Measurements from ENCODE around the gene TOLLIP.
"Not testable (repeated sequence)": the region's sequence is repeated elsewhere in the genome, so short reads cannot be mapped to it uniquely, and the experiment has no call there.

TOLLIP gene

GRCh38 chr11:1260023-1260501 is 49.4 kb downstream of the TOLLIP start:
- DNase-seq, result peak; percentile 53

DNA sequence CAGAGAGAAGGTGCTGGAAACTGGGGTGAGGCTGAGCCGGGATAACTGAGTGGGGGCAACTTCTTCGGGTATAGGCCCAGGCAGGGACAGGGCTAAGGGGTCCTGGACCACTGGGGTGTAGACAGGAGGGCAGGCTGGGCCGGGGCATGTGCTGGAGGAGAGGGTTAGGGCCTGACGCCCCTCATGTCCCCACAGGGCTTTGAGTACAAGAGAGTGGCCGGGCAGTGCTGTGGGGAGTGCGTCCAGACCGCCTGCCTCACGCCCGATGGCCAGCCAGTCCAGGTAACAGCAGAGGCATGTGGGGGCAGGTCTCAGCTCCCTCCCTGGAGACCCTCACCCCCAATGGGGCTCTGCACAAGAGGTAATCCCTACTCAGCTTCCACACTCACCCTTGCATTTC is 49.9 kb downstream of the TOLLIP start:
- no peak for DNase-seq

GRCh38 chr11:1259076-1259461 is 50.4 kb downstream of the TOLLIP start:
- DNase-seq, result no peak

DNA sequence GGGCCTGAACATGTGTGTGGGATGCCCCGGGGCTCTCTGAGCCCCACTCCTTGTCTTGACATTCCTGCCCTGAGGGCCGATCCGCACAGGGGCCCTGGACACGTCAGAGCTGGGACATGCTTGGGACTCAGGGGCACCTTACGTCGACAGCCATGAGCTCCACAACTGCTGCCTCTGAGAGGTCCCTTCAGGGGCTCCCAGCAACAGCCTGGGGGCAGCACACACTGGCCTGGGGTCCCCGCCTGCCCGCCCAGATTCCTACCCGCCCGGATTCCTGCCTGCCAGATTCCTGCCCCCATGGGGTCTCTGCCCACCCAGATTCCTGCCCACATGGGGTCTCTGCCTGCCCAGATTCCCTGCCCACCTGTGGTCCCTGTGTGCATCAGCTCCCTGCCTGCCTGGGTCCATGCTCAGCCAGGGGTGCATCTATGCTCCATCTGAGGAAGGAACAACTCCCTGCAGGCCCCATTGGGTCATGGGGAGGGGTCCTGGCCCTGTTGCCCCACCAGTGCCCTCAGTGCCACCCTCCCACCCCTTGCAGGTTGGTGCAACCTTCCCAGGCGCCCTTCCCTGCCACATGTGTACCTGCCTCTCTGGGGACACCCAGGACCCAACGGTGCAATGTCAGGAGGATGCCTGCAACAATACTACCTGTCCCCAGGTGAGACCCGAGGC is 50.9 kb downstream of the TOLLIP start:
- no peak for DNase-seq

- DNase-seq, result no peak
Observed at GRCh38 chr11:1257916-1258315, 51.5 kb downstream of the TOLLIP start.

- no peak for DNase-seq
Observed at GRCh38 chr11:1257366-1257765, 52.1 kb downstream of the TOLLIP start.

- no peak for DNase-seq
Observed at GRCh38 chr11:1256257-1257045, 53.0 kb downstream of the TOLLIP start.

DNA sequence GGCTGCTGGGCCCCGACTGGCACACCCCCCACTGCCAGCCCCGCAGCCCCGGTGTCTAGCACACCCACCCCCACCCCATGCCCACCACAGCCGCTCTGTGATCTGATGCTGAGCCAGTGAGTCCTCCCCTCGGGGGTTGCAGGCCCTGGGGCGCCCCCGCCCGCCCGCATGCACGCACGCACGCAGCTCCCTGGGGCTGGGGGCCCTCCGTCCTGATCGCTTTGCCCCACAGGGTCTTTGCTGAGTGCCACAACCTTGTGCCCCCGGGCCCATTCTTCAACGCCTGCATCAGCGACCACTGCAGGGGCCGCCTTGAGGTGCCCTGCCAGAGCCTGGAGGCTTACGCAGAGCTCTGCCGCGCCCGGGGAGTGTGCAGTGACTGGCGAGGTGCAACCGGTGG is 54.3 kb downstream of the TOLLIP start:
- DNase-seq, result no peak

GRCh38 chr11:1254733-1255132 is 54.7 kb downstream of the TOLLIP start:
- DNase-seq, result no peak

DNA sequence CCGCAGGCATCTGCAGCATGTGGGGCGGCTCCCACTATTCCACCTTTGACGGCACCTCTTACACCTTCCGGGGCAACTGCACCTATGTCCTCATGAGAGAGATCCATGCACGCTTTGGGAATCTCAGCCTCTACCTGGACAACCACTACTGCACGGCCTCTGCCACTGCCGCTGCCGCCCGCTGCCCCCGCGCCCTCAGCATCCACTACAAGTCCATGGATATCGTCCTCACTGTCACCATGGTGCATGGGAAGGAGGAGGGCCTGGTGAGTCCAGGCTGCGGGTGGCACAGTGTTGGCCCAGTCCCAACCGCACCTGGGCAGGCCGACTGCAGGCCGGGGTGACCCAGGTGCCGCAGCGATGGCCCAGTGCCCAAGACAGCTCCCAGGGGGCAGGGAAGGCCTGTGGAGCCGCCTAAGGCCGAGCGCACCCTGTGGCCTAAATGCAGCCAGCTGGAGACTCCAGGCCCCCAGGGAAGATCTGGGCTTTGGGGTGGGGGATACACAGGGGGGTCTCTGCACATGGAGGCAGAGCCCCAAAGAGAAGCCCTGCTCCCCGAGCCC is 55.3 kb downstream of the TOLLIP start:
- DNase-seq, result no peak

- DNase-seq, result no peak
Observed at GRCh38 chr11:1253103-1253485, 56.3 kb downstream of the TOLLIP start.

GRCh38 chr11:1252371-1253102 is 56.9 kb downstream of the TOLLIP start:
- DNase-seq, result no peak

GRCh38 chr11:1251236-1251770 is 58.1 kb downstream of the TOLLIP start:
- DNase-seq, result no peak

DNA sequence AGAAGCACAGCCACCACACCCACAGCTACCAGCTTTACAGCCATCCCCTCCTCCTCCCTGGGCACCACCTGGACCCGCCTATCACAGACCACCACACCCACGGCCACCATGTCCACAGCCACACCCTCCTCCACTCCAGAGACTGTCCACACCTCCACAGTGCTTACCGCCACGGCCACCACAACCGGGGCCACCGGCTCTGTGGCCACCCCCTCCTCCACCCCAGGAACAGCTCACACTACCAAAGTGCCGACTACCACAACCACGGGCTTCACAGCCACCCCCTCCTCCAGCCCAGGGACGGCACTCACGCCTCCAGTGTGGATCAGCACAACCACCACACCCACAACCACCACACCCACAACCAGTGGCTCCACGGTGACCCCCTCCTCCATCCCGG is 59.0 kb downstream of the TOLLIP start:
- DNase-seq, result not testable (repeated sequence)

- not testable (repeated sequence) for DNase-seq
Observed at GRCh38 chr11:1248951-1249350, 60.5 kb downstream of the TOLLIP start.

DNA sequence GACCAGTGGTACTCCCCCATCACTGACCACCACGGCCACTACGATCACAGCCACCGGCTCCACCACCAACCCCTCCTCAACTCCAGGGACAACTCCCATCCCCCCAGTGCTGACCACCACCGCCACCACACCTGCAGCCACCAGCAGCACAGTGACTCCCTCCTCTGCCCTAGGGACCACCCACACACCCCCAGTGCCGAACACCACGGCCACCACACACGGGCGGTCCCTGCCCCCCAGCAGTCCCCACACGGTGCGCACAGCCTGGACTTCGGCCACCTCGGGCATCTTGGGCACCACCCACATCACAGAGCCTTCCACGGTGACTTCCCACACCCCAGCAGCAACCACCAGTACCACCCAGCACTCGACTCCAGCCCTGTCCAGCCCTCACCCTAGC is 62.4 kb downstream of the TOLLIP start:
- not testable (repeated sequence) for DNase-seq

GRCh38 chr11:1246301-1246700 is 63.1 kb downstream of the TOLLIP start:
- DNase-seq, result not testable (repeated sequence)

DNA sequence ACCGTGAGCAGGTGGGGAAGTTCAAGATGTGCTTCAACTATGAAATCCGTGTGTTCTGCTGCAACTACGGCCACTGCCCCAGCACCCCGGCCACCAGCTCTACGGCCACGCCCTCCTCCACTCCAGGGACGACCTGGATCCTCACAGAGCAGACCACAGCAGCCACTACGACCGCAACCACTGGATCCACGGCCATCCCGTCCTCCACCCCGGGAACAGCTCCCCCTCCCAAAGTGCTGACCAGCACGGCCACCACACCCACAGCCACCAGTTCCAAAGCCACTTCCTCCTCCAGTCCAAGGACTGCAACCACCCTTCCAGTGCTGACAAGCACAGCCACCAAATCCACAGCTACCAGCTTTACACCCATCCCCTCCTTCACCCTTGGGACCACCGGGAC is 63.7 kb downstream of the TOLLIP start:
- not testable (repeated sequence) for DNase-seq

- not testable (repeated sequence) for DNase-seq
Observed at GRCh38 chr11:1244557-1244956, 64.9 kb downstream of the TOLLIP start.

DNA sequence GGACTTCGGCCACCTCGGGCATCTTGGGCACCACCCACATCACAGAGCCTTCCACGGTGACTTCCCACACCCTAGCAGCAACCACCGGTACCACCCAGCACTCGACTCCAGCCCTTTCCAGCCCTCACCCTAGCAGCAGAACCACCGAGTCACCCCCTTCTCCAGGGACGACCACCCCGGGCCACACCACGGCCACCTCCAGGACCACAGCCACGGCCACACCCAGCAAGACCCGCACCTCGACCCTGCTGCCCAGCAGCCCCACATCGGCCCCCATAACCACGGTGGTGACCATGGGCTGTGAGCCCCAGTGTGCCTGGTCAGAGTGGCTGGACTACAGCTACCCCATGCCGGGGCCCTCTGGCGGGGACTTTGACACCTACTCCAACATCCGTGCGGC is 65.9 kb downstream of the TOLLIP start:
- DNase-seq, result not testable (repeated sequence)

GRCh38 chr11:1242751-1243150 is 66.7 kb downstream of the TOLLIP start:
- DNase-seq, result not testable (repeated sequence)

DNA sequence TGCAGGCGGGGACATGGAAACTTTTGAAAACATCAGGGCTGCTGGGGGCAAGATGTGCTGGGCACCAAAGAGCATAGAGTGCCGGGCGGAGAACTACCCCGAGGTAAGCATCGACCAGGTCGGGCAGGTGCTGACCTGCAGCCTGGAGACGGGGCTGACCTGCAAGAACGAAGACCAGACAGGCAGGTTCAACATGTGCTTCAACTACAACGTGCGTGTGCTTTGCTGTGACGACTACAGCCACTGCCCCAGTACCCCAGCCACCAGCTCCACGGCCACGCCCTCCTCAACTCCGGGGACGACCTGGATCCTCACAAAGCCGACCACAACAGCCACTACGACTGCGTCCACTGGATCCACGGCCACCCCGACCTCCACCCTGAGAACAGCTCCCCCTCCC is 67.1 kb downstream of the TOLLIP start:
- DNase-seq, result no peak

DNA sequence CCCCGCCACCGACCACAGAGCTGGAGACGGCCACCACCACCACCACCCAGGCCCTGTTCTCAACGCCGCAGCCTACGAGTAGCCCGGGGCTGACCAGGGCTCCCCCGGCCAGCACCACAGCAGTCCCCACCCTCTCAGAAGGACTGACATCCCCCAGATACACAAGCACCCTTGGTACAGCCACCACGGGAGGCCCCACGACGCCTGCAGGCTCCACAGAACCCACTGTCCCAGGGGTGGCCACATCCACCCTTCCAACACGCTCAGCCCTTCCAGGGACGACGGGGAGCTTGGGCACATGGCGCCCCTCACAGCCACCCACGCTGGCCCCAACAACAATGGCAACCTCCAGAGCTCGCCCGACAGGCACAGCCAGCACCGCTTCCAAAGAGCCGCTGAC is 67.7 kb downstream of the TOLLIP start:
- no peak for DNase-seq

Data from activated CD4-positive, alpha-beta T cell treated with anti-CD3 and anti-CD28 coated beads, Interleukin-2, Interleukin-6, amounts not matched to agents 100 ng/mL and 50 ng/mL, durations not matched to agents 16 hours and 8 hours (primary cell).